H1 (cell line): ENCODE data around the gene SCRN1.

Source experiments
- EP300 ChIP-seq, 2 experiments: IDR thresholded peaks; 1 replicate in 1 of 2; 2 replicates in 1 of 2; pipeline ENCODE4 v1.6.1; 2011 to 2012; ENCODE audit warnings: low read depth in 2 of 2, low read length in 2 of 2, mild to moderate bottlenecking in 2 of 2, borderline replicate concordance in 1 of 2, inconsistent platforms in 1 of 2, moderate library complexity in 1 of 2
- POLR2A ChIP-seq, 2 experiments: IDR thresholded peaks; 1 replicate in 1 of 2; 2 replicates in 1 of 2; pipeline ENCODE4 v1.6.1; 2011; ENCODE audit warnings: low read depth in 2 of 2, low read length in 2 of 2, mild to moderate bottlenecking in 2 of 2; ENCODE audit errors: control extremely low read depth in 1 of 2
- TF ChIP-seq, protein P1 (sequence below), 3 experiments: IDR thresholded peaks; 1 replicate in 2 of 3; 2 replicates in 1 of 3; pipeline versions ENCODE4 v1.5.1 to v1.6.1; 2011; ENCODE audit warnings: low read length in 3 of 3, mild to moderate bottlenecking in 3 of 3, inconsistent platforms in 2 of 3, low read depth in 1 of 3, moderate library complexity in 1 of 3; ENCODE audit not compliant: insufficient read depth in 1 of 3; ENCODE audit errors: control extremely low read depth in 1 of 3

- TF ChIP-seq POLR2A (IDR thresholded peaks at IDR 0.05; ENCODE audit: control extremely low read depth in 1 of 2, low read depth in 2 of 2, low read length in 2 of 2) (no peak), EP300 (IDR thresholded peaks at IDR 0.05; ENCODE audit: borderline replicate concordance in 1 of 2, low read depth in 2 of 2, low read length in 2 of 2) (no peak)
- TF ChIP-seq, protein P1, sequence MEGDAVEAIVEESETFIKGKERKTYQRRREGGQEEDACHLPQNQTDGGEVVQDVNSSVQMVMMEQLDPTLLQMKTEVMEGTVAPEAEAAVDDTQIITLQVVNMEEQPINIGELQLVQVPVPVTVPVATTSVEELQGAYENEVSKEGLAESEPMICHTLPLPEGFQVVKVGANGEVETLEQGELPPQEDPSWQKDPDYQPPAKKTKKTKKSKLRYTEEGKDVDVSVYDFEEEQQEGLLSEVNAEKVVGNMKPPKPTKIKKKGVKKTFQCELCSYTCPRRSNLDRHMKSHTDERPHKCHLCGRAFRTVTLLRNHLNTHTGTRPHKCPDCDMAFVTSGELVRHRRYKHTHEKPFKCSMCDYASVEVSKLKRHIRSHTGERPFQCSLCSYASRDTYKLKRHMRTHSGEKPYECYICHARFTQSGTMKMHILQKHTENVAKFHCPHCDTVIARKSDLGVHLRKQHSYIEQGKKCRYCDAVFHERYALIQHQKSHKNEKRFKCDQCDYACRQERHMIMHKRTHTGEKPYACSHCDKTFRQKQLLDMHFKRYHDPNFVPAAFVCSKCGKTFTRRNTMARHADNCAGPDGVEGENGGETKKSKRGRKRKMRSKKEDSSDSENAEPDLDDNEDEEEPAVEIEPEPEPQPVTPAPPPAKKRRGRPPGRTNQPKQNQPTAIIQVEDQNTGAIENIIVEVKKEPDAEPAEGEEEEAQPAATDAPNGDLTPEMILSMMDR (IDR thresholded peaks at IDR 0.05; ENCODE audit: control extremely low read depth in 1 of 3, insufficient read depth in 1 of 3, low read depth in 1 of 3, low read length in 3 of 3) = no peak
These were observed 1.7 kb downstream of the SCRN1 start for GRCh38 chr7:29987811-29988317.
